Measurements from ENCODE around the gene RNF20. TPM values are rescaled to one million over a fixed set of nuclear protein-coding genes. Genes with fewer than 3 reads are reported as not detected.
"Not testable (repeated sequence)": the region's sequence is repeated elsewhere in the genome, so short reads cannot be mapped to it uniquely, and the experiment has no call there.

Gene RNF20
- total and polyA plus RNA-seq, 10 of the 15 experiments (the other 5 are each of a cell fraction or from before 2014, with no cell fraction given): 7.5 to 38.9 (median 26.7) TPM

DNA sequence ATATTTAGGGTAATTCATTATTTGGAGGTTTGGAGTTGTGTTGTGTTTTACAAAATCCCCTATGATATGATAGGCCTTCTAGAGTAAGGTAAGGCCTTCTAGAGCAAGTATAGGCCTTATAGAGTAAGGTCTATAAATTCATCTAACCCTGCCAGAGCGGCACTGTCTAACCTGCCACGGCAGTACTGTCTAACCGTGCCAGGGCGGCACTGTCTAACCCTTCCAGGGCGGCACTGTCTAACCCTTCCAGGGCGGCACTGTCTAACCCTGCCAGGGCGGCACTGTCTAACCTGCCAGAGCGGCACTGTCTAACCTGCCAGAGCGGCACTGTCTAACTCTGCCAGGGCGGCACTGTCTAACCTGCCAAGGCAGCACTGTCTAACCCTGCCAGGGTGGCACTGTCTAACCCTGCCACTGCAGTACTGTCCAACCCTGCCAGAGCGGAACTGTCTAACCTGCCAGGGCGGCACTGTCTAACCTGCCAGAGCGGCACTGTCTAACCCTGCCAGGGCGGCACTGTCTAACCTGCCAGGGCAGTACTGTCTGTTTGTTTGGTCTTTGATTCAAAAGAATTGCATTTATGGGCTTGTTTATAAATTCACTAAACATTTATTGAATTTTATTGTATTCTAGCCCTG lies 9.6 kb downstream of the RNF20 start:
- intact Hi-C loops (cut with micrococcal nuclease; ENCODE audit: unreplicated experiment) (no loop called here), in situ Hi-C loops (cut with MboI) (no loop called here)
- Histone ChIP-seq H3K27me3 (replicated peaks in 1 of 2; ENCODE audit: control insufficient read depth in 2 of 2, insufficient read depth in 2 of 2, low read length in 1 of 2) (no peaks in the 10 kb centered on the region), H3K36me3 (ENCODE audit: control insufficient read depth in 2 of 2, insufficient read depth in 2 of 2, low read length in 1 of 2) (peaks cover 0 to 21% of the 10 kb centered on the region in 2 experiments; a peak in 3 of 4 replicates), H2AFZ (ENCODE audit: control insufficient read depth, low read depth, low read length) (no peak overlapping the region), H4K20me1 (ENCODE audit: control insufficient read depth, insufficient read depth) (no peaks in the 10 kb centered on the region), H3K9ac (ENCODE audit: control insufficient read depth, insufficient read depth, low read length) (no peak overlapping the region), H3K79me2 (ENCODE audit: control insufficient read depth, insufficient read depth, low read length) (no peaks in the 10 kb centered on the region), H3K4me1 (ENCODE audit: control insufficient read depth, insufficient read depth, low read length) (no peaks in the 10 kb centered on the region), H3K9me3 (replicated peaks; ENCODE audit: control insufficient read depth, insufficient read depth, low read length) (no peaks in the 10 kb centered on the region), H3K4me3 (no peak overlapping the region), H3K27ac (ENCODE audit: control insufficient read depth, insufficient read depth) (no peak overlapping the region), H3K4me2 (ENCODE audit: control insufficient read depth, insufficient read depth) (no peak overlapping the region)
- DNase-seq (ENCODE audit: low read depth, low spot score) (no peak), ATAC-seq (no peak), FAIRE-seq (no peak)
- CTCF ChIA-PET: interaction anchor here (1.3 kb wide), 1 partner anchor 10 kb away, joined by 4 read pairs; no protein-coding TSS in a partner anchor
- TF ChIP-seq GABPA (IDR thresholded peaks at IDR 0.05; ENCODE audit: low read depth): no peak
- no TSS peak for BruUV-seq (replicated peaks)
- RAD21 ChIA-PET (ENCODE audit: unreplicated experiment): no interaction called here
- SMC1A ChIA-PET (ENCODE audit: uncharacterized antibody, unreplicated experiment): no interaction called here
- WGBS (ENCODE audit: insufficient coverage, insufficient replicate concordance, low lambda C conversion rate, missing lambda C conversion rate): 95% methylated on average over 14 of the region's 14 CpGs
- POLR2A ChIA-PET: no interaction called here

- BruUV-seq (replicated peaks); H3K27me3 ChIP-seq (replicated peaks in 1 of 2; ENCODE audit: control insufficient read depth in 2 of 2, insufficient read depth in 2 of 2, low read length in 1 of 2); H3K79me2 ChIP-seq (ENCODE audit: control insufficient read depth, insufficient read depth, low read length); H3K9ac ChIP-seq (ENCODE audit: control insufficient read depth, insufficient read depth, low read length); H4K20me1 ChIP-seq (ENCODE audit: control insufficient read depth, insufficient read depth); POLR2A ChIA-PET; H3K9me3 ChIP-seq (replicated peaks; ENCODE audit: control insufficient read depth, insufficient read depth, low read length); H3K4me3 ChIP-seq; SMC1A ChIA-PET (ENCODE audit: uncharacterized antibody, unreplicated experiment); H3K4me1 ChIP-seq (ENCODE audit: control insufficient read depth, insufficient read depth, low read length); H2AFZ ChIP-seq (ENCODE audit: control insufficient read depth, low read depth, low read length); DNase-seq (ENCODE audit: low read depth, low spot score); ATAC-seq; H3K27ac ChIP-seq (ENCODE audit: control insufficient read depth, insufficient read depth); FAIRE-seq; H3K4me2 ChIP-seq (ENCODE audit: control insufficient read depth, insufficient read depth); in situ Hi-C loops (cut with MboI); intact Hi-C loops (cut with micrococcal nuclease; ENCODE audit: unreplicated experiment); RAD21 ChIA-PET (ENCODE audit: unreplicated experiment): not testable (repeated sequence)
- CTCF ChIA-PET: interaction anchor here (0.8 kb wide), 1 partner anchor 13 kb away, joined by 3 read pairs; no protein-coding TSS in a partner anchor
- peaks cover 5 to 33% of the 10 kb centered on the region in 2 experiments; a peak in 3 of 4 replicates for H3K36me3 ChIP-seq (ENCODE audit: control insufficient read depth in 2 of 2, insufficient read depth in 2 of 2, low read length in 1 of 2)
- peak; percentile 98 for TF ChIP-seq ZBTB33 (IDR thresholded peaks at IDR 0.05)
- WGBS (ENCODE audit: insufficient coverage, insufficient replicate concordance, low lambda C conversion rate, missing lambda C conversion rate): 92% methylated on average over 18 of the region's 18 CpGs
Measured at GRCh38 chr9:101549472-101550098, 15.9 kb downstream of the RNF20 start.

Data from GM12878 (cell line).